Stimulated activated CD4-positive, alpha-beta T cell treated with anti-CD3 and anti-CD28 coated beads, Interleukin-15, amount 100 ng/mL, for 1 hour (primary cell): ENCODE results near the gene SNX33.
"Not testable (repeated sequence)": the region's sequence is repeated elsewhere in the genome, so short reads cannot be mapped to it uniquely, and the experiment has no call there.

ENCODE experiments used
- DNase-seq, 2 donors: peaks; one replicate each; pipeline ENCODE4 v3.0.0-alpha.2; 2020; ENCODE audit warnings: low read depth in 1 of 2, low spot score in 1 of 2

Gene SNX33

GRCh38 chr15:75682181-75683135, 34.7 kb downstream of the SNX33 start:
- no peak for DNase-seq

GRCh38 chr15:75683646-75684312, 36.1 kb downstream of the SNX33 start:
- peak; percentile 31 to 62 for DNase-seq

DNA sequence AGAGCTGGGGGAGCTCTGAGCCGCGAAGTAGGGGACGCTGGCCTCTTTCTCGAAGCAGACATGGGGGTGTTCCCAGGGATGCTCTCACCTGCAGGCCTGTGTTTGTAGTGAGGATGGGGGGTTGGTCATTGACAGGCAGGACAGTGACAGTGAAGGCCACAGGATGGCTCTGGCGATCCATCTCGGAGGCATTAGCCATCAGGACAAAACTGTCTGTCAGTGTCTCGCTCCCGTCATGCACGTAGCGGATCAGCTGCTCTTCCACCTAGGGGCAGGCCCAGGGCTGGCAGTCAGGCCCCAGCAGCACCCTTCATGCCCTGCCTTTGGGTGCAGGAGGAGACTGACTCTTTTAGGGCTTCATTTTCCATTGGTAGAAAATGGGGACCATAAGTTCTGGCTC, 36.9 kb downstream of the SNX33 start:
- DNase-seq: no peak

DNA sequence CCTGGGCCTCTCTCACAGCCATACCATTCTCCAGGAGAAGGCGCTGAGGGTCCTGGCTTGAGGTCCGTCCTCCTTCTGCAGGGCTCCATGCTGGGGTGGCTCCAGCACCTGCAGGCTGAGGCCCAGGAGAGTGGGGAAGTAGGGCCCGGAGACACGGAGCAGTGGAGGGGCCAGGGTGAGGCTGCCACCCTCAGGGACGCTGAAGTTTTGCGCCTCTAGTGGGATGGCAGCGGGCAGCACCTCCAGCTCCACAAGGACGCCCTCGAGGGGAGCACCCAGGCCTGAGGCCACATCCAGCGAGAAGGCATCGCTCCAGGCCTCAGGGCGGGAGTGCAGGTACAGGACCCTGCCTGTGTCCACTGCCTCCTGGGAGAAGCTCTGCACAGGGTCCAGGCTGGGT, 37.5 kb downstream of the SNX33 start:
- DNase-seq: no peak

GRCh38 chr15:75686212-75686642, 38.5 kb downstream of the SNX33 start:
- DNase-seq: peak; percentile 50 to 72

DNA sequence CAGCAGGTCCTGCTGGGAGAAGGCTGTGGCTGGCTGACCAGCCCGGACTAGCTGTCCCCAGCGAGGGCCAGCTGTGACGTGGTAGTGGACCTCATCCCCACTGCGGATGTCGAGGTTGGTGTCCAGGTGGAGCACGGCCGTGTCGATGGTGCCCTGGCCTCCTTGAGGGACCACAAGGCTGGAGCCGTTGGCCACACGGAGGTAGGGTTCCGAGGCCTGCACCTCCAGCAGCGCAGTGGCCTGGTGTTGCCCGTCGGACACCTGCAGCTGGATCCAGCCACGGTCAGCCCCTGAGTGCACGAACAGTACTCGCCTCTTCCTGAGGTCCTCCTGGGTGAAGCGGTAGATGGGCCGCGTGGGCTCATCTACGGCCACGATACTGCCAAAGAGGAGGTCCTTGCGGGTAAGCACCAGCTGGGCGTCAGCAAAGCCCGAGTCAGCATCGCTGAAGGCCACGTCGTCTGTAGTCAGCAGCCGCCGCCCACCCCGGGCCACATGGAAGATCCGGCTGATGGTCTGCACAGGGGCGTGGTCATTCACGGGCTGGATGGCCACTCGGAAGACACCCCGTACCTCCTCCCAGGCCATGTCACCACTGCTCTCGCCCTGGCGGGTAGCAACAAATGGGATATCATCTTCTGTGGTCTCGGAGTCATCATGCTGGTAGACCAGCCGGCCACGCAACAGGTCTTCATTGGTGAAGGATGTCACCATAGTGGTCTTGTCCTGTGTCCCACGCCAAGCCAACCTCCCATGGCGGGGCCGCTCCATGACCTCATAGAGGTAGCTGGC, 40.0 kb downstream of the SNX33 start:
- no peak for DNase-seq

DNA sequence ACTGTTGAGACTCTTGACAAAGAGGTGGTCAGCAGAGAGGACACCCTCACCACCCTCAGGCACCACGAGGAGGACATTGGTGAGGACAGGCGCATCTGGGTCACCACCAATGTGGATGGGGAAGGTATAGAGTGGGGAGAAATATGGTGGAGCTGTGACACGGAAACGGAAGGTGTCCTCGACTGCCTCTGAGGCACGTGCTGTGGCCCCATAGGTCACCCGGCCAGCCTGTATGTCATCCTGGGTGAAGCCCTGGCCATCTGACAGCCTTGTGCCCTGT, 40.5 kb downstream of the SNX33 start:
- DNase-seq: no peak

GRCh38 chr15:75688831-75689230, 41.1 kb downstream of the SNX33 start:
- DNase-seq: no peak

DNA sequence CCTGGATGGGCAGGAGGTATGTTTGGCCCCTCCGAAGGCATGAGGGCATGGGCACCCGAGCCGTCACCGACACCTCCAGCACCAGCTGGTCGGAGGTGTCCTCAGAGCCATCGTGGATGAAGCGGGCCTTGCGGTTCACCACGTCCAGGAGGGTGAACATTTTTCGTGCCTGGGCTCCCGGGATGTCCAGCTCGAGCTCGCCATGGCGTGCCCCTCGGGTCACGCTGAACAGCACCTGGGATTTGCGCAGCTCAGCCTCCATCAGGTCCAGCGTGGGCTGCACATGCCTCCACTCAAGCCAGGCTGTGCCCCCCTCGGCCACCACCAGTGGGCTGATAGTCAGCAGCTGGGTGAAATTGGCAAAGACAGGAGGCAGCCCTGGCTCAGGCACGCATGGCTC, 41.7 kb downstream of the SNX33 start:
- DNase-seq: not testable (repeated sequence)

DNA sequence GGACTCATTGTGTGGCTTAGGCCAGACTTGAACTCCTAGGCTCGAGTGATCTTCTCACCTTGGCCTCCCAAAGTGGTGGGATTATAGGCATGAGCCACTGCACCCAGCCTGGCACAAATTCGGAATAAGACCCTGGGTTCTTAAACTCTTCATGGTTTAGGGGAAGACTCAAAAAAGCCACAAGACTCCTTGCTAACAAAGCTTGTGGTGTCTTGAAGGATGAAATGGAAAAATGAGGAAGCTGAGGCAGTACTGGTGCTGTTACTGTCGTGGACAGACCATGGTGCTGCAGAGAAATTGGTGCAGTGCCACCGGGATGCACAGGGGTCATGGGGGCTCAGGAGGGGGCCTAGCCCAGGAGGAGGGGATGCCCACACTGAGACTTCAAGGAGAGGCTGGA, 44.6 kb downstream of the SNX33 start:
- DNase-seq: not testable (repeated sequence)

DNA sequence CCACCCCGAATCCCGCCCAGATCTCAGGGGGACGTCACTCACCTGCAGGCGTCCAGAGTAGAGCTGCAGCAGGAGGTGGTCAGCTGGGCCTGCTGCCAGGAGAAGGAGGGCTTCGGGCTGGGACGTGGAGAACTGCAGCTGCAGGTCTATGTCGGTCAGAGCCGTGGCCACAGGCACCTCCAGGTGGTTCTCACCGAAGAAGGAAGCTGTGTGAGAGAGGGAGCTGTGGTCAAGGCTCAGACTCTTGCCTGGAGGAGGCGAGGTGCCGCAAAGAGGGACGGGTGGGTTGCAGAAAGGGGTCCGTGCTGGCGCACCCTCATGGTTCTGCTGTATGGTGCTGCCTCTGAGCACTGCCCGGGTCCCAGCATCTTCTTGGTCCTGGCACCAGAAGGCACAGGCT, 45.3 kb downstream of the SNX33 start:
- not testable (repeated sequence) for DNase-seq

- DNase-seq: no peak
Observed at GRCh38 chr15:75693501-75694240, 46.0 kb downstream of the SNX33 start.

DNA sequence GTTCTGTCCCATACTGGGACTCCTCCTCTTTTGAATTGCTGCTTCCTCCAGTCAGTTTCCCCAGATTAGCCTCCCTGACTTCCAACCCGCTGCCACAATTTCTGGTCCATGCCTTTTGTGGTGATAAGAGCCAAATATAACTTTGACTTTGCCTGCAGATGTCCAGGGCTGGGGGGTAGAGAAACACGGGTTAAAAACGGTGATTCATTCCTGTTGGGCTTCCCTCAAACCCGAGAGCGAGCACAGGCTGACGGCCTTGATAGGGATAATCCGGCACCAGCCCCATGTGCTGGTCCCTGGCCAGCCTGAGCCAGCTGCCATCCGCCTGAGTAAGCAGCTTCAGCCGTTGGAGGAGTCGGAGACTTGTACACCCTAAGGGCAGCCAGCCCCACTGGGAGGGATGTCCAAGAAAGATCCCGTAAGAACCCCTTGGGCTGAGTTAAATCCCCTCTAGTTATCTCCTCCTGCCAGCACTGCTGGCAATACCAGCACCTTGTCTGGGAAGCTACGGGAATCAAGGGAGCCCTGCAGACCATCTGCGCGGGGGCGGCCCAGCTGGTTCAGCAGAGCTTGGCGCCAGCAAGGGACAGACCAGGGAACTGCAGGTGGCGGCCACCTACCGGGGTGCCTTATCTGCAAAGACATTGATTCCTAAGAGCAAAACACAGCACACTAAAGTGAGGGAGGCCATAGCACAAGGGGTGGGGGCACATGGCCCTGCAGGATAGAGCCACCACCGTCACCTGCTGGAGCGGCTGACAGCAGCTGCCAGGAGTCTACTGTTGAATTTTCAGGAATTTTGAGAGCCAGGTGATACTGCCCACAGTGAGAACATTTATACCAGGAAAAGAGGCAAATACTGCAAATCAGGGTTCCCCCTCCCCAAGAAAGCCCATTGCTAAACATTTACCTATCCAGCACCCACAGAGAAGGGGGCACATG, 46.8 kb downstream of the SNX33 start:
- DNase-seq: no peak

GRCh38 chr15:75695220-75695619, 47.5 kb downstream of the SNX33 start:
- DNase-seq: no peak

DNA sequence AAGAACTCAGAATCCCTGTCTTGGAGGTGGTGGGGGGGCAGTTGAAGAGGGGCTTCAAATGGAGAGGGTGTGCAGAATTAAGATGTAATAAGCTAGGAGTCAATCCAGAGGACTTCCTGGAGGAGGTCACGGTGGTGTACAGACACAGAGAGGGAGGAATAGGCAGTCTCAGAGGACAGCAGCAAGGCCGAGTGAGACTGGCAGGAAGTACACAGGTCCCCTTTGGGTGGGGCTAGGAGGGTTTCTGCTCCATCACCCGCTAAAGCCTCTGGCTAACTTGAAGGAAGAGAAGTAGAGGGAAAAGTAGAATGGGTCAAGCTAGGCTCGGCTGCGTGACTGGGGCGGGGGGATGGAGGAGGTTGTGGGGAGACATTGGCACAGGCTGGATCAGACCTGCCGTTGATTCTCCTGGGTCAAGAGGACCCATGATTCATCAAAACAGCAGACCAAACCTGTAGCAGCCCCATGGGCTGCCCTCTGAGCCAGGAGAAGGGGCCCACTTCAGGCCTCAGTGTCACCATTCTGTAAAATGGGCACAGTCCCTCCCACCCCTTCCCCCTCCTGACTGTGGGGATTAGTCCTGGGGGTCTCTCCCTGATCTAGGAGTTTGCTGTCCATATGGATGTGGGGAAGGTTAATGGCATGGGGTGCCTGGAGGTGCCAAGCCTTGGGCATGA, 48.1 kb downstream of the SNX33 start:
- no peak for DNase-seq

GRCh38 chr15:75696311-75696720, 48.6 kb downstream of the SNX33 start:
- DNase-seq: no peak

GRCh38 chr15:75696854-75697259, 49.1 kb downstream of the SNX33 start:
- DNase-seq: no peak

DNA sequence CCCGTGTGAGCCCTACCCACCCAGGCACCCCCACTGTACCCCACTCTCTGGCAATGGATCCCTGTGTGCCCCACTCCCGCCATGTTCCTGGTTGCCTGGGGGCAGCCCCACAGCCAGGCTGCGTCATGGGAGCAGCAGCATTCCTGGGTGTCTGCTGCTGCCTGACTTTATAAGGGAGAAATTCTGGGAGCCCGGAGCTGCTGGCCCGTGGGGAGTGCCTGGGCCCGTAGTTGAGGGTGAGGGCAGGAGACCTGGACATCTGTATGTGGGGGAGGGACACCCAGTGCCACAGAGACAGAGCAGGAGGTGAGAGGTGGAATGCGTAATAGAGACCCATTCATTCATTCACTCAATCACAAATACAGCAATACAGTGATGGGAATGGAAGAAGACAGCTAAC, 49.8 kb downstream of the SNX33 start:
- no peak for DNase-seq

GRCh38 chr15:75697974-75698747, 50.4 kb downstream of the SNX33 start:
- not testable (repeated sequence) for DNase-seq
